Suppressor macrophage (primary cell): ENCODE measurements around the gene ADCY2.
A peak's percentile ranks its signal among the peaks of the same experiment; 100 is the strongest.

Experiments used
- DNase-seq, 4 experiments: peaks; one replicate each; pipeline ENCODE4 v3.0.0-alpha.2; 2020 to 2022

Gene ADCY2

DNA sequence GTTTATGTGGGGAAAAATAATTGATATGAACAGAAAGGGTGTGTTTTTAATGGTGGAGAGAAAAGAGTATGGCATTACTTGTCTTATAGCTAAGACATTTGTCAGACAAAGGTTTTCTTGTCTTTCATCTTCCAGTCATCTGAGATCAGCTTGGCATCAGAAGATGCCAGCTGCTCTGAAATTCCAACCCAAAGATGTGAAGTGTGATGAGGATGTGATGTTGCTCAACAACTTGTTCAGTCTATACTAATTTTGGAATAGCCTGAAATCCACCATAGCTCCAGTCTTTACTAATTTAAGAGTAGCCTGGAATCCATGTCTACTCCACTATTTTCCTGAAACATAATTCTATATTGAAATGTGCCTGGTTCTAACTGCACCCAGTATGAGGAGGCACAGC, 272.7 kb downstream of the ADCY2 start:
- DNase-seq: no peak

DNA sequence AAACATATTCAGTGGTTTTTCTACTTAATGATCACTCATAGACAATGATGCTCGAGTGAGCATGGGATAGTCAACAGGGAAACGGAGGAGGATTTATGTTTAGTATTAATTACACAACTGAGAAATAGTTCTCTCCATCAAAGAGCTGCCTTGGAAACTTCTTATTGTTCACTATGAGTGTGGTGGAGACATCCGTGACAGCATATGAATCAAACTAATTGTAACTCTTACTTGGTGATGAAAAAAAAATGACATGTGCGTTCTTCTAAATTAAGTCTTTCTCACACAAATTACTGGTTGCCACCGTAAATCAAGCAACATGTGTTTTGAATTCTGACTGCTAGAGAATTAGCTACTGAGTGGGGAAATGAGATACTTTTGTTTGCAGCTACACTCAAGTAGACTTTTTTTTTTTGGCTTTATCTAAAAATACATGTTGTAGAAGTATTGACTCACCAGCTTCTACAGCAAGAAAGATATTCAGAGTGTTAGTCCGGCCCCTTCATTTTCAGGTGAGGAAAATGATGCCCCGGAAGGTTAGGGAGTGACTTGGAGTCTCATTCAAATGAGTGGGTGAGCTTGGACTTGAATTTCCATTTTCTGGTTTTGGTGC, 275.5 kb downstream of the ADCY2 start:
- no peak for DNase-seq

DNA sequence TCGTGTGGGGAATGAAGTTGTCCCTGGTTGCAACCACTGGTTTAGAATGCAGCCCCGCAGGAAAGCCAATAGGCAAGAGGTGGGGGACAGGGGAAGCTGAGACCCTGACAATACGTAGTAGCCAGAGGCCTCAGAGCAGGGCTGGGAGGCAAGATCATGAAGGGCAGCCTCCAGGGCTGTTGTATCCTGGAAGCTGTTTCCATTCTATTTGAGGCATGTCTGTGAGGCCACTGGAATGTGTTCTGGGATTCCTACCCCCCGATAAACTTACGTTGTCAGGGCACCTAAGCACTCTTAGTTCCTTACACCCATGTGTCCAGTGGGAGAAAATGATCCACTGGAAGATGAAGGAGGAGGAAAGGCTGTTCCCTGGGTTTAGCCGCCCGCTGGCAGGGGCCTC, 277.7 kb downstream of the ADCY2 start:
- no peak for DNase-seq

DNA sequence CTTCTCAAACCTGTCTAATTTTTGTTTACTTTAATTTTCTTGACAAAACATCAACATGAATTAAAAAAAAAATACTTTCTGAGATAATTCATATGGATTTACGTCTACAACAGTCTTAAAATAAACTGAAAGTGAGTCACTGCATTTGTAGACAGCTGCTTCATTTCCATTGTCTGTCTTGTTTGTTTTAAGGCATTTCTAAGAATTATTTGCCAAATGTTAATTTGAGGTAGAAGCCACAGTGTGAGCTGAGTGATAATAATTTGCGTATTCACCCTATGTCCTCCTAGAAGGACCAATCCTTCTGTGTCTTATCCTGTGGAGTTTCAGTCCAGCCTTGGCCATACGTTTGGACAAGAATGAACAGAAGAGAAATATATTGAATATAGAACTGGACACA, 280.5 kb downstream of the ADCY2 start:
- no peak for DNase-seq

DNA sequence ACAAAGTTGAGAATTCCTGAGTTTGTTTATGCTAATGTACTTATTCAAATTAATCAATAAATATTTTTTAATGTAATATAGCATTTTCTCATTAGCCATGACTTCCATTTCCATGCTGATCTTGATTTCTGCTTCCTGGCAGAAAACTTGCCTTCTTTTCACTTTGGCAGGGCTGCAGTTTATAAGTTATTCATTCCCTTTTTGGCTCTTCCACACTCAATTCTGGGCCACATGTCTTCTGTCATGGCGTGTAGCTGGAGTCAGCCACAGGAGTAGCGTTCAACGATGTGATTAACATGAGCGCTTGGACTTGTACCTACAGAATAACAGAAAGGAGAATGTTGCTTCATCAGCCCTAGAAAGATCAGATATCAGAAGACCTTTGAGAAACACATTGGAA, 282.1 kb downstream of the ADCY2 start:
- DNase-seq: no peak

DNA sequence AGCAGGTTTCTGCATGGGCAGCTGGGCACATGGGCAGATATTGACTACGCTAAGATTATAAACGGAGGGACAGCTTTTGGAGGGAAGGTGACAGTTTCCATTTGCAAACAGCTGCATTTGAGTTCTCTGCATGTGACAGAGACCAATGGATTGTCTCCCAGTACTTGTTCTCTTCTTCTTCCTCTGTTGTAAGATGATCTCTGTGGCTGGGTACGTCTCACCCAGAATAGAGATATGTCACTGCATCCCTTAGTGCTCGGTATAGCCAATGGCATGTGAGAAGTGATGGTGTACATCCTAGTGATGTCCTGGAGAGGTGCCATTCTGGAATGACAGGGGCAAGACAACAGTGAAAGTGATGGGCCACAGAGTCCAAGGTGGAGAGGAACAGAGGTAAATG, 283.7 kb downstream of the ADCY2 start:
- DNase-seq: no peak

DNA sequence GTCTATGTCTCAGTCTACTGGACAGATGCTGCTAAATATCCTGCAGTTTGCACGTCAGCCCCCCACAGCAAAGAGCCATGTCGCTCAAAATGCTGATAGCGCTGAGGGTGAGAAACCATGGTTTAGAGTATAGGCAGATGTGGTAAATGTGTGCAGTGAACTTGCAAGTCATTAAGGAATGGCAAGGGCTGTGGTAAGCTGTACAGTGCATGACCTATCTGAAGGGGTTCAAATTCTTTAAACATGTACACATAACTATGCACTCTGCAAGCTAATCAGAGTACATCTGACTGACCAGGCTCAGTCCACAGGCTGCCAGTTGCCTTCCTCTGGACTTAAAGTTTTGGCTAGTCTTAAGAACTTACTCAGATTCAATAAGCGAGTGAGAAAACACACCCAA, 284.3 kb downstream of the ADCY2 start:
- DNase-seq: no peak

DNA sequence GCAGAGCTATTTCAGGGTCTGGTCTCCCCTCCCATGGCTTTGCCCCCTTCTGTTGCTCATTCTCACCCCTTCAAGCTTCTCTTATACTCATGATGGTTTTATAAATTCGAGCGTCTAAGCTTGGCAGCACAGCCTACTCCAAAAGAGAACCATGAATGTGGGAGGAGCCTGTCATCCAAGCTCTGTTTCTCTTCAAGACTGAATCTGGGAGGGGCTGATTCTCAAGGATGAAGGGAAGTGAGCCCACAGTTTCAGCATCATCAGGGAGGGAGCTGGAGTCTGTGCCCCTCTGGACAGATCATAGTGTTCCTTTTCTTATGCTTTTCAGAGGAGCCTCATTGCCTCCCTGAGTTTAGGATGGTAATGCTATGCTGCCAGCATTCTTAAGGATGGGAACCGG, 286.4 kb downstream of the ADCY2 start:
- no peak for DNase-seq

DNA sequence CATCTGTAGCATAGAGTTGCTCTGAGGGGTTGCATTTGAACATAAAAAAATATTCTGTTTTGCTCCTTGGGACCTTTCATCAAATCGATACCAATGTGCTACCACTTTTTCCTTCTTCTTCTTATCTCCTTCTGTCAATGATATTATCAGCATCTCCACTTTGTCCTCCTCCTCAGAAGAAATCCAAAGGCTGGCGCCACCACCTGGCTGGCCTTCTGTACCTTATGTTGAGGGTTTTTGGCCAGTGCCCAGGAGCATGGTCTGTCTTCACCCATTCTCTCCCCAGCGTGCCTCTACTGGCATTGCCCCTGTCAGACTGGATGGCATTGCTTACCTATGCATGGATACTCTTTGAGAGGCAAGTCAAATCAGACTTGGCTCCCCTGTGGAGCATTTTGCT, 287.8 kb downstream of the ADCY2 start:
- no peak for DNase-seq

DNA sequence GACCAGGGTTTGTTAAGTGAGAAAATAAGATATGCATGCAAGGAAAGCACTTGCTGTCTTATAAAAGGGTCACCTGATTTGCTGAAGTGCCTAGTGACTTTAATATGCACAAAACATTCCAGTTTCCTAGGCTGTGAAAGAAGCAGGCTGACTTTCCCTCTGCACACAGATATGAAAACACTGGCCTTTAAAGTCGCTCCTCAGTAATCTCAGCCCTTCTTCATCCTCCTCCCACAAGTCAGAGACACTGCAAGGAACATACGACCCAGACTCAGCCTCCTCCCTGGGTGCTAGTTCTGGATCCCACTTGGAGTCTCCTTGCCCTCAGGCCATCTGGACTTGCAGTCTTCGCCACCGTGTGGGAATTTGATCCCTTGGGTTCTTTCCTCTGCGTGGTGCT, 288.9 kb downstream of the ADCY2 start:
- no peak for DNase-seq

DNA sequence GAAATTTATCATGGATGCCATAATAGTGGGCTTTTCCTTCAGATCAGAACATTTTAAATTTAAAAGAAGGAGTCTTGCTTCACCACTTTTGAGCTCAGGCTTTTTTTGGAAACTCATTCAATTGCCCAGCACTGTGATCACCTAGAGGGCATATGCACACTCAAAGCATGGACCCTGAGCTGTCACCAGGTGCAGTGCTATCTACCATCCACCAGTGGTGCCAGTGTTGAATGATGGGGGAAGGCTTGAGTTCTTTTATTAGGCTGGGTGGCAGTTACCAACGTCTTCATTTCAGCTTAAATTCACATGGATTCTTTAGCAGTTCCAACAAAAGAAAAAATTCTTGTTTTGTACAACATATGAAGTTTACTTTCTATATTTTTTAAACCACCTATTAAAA, 290.9 kb downstream of the ADCY2 start:
- DNase-seq: no peak

DNA sequence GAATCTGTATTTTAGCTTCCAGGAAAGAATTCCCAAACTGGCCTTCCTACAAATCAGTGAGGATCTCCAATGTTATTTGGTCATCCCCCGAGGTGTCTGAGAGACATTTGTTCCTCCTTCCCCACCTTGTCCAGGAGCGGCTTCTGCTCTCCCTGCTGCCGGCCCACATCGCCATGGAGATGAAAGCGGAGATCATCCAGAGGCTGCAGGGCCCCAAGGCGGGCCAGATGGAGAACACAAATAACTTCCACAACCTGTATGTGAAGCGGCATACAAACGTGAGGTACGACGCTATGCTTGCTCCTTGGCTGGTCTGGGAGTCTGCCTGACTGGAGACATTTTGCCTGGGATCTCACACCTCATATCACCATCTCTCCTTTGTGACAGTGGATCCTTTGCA, 294.6 kb downstream of the ADCY2 start:
- no peak for DNase-seq

DNA sequence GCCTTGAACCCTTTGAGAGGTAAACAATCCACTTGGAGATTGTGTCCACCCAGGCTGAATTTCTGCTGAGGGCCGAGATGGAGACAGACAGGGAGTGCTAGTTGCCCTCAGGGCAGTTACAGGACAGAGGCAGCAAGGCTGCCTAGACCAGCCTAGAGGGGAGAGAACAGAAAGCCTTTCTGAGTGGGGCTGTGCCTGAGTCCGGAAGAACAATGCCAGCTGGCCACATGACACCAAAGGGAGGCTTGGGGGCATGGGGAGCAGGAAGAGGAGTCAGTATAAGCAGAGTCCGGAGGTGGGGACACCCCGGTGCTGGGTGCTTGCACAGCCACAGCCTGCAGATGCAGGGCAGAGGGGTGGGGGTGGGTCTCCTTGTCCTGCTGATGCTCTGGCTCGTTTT, 309.3 kb downstream of the ADCY2 start:
- no peak for DNase-seq

DNA sequence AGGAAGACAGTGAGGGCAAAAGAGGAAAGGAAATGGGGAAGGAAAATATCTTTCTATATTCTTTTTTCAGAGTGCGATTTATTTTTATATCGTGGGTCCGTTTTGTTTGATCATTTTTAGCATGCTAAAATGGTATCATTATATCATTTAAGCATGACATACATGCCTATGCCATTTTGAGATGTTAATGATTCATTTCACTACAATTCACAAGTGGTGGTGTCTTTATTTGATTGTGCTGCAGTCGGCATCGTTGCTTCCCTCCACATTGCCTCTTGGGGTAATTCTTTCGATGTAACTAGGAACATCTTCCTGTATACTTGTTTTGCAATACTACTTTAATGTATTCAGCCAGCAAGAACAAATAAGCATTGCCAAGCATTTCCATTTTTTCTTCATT, 309.8 kb downstream of the ADCY2 start:
- no peak for DNase-seq

DNA sequence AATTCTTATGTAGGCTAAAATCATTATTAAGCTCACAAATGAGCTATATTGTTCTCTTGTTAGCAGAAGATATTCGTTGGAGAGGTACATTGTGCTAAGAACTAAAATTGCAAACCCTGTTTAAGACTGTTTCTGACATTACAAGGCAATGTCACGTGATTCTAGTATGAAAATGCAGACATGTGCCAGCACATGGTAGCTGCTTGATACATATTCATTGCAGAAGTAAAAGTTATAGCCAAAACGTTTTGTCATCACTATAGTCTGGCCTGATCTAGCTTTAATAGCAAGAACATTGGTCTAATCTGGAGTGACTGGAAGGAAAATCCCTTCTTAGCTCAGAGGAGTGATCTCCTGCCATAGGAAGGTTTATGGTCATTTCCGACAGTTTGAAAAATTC, 310.3 kb downstream of the ADCY2 start:
- DNase-seq: no peak

DNA sequence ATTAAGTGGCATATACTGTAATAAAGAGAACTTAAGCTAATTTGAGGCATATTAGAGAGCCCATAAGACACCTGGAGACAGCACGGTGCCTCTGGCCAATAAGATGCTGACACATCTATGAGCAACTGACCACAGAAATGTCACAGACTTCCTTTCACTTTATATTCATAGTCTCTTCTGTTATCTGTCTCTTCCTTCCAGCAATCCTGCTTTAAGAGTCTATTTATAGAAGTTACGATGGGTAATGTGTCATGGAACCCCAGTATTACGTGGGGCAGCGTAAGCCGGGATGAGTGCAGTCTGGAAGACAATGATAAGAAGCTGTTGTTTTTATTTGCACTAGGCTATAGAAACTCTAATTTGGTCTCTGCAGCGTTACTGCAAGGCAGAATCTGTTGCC, 318.2 kb downstream of the ADCY2 start:
- DNase-seq: no peak

DNA sequence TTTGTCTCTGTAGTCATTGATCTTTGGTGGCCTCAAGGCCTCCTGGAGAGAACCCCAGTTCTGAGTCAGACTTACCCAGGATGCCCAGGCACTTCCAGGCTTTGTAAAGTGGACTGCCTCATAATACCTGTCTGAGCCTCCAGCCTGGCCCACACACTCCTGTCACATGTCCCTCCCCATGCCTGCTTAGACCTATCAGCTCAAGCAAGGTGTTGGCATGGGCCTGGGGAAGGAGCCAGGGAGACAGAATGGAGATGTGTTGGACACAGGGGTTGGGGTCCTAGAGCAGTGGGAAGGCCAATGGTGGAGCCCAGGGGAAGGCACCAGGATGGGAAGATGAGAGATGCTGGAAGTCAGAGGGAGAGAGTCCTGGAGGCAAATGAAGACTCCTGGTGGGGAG, 318.8 kb downstream of the ADCY2 start:
- DNase-seq: no peak

DNA sequence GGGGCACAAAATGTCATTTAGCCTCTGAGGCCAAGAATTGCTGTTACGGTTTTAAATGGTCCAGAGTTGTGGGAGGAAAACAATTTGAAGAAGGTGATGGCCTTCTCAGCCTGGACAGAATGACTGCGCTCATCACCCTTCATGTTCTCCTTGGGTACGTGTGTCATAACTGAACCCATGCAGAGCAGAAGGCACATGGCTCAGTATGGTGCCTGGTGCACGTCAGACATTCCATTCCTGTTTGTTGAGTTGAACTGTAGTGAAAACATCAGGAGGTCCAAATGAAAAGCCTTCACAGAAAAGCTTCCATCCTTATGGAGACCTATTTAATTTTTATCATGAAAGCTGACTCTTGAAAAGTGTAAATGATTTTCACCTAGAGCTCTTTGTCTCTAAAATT, 321.8 kb downstream of the ADCY2 start:
- no peak for DNase-seq

DNA sequence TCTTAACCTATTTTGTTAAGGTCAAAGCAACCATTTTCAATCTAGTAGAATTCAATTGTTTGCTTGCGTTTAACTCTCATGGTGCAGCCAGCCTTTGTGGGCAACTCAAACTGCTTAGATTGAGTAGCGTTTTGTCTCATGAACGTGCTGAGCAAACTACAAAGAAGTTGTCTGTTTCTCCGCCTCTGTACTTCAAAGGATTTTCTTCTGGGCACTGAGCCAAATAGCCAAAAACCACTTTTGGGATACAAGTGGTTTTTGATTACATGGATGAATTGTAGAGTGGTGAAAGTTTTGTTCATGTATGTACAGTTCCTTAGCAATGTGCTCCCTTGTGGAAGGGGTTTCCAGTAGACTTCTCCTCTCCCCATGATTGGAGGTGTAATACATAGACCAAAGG, 332.1 kb downstream of the ADCY2 start:
- no peak for DNase-seq

DNA sequence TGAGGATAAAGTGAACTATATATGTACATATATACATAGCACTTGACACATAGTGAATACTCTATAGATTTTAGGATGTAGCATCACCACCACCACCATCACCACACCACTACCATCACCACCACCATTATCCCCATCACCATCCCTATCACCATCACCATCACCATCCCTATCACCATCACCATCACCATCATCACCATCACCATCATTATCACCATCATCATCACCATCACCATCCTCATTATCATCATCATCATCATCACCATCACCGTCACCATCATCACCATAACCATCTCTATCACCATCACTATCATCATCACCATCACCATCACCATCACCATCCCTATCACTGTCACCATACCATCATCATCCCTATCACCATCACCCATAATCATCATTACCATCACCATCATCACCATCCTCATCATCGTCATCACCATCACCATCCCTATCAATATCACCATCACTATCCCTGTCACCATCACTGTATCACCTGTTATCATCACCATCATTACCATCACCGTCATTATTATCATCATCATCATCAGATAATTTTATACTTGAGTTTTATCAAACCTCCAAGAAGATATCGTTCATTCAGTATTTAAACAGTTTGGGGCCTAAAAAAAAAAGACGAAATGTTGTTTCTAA, 345.6 kb downstream of the ADCY2 start:
- no peak for DNase-seq

DNA sequence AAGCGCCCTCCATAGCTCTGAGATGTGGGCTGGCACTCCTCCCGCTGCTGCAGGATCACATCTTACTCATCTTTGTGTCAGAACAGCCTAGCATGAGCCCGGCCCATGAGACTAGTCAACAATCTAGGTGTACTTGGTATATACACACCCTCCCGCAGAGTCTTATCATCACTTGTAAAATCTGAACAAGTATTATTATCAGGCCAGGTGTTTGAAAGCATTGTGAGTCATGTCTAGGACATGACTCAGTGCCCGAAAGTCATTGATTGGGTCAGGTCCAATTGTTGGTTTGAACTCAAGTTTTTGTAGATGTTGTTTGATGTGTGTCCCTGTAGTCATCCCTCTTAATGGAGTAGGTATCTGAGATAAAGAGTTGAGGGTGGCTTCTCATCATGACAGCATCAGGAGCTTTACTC, 346.3 kb downstream of the ADCY2 start:
- no peak for DNase-seq

DNA sequence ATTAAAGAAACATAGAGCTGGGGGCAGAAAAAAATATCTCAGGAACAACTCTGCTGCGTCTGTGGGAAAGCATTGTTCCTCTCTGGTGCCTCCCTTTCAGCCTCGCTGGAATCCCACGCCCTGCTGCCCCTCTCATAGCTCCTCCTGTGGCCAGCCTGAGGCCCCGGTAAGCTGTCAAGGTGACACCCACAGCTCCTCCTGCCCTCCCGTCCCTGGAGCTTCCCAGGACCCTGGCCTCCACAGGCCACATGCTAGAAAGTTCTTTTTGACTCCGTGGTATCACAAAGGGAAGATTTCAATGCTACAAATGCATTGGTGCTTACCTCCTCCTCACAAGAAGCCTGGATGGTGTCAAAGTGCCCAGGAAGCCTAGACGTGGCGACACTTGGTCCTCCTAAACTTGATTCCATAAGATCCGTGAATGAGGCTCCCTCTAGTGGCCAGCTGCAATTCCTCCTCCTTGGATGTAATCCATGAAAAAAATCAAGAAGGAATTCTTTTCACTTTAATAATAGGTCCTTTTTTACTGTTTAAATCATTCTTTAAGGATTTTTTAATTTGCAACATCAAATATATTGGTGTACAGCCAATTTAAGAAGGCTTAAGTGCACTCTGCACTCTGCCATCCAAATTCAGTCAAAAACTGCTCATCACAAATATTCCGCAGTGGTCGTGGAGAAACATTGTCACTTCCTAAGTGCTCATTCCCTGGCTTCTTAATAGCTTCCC, 350.1 kb downstream of the ADCY2 start:
- DNase-seq: peak; percentile 74 to 88 (median 84)

DNA sequence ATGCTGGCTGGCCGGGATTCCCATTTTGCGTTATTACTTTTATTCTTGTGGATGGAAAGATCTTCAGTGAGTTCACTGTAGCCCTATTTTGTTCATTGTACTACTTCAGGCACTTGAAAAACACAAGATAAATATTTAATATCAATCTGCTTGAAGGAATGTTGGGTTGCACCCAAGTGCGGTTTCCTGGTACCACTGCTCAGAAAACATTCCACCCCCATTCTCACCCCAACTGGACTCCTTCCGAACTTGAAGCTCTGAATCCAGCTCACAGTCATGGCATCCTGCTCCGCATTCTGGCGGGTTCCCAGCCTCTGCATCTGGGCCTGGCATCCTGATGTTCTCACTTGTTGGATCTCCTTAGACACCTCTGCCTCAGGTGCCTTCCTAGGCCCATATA, 351.8 kb downstream of the ADCY2 start:
- no peak for DNase-seq

DNA sequence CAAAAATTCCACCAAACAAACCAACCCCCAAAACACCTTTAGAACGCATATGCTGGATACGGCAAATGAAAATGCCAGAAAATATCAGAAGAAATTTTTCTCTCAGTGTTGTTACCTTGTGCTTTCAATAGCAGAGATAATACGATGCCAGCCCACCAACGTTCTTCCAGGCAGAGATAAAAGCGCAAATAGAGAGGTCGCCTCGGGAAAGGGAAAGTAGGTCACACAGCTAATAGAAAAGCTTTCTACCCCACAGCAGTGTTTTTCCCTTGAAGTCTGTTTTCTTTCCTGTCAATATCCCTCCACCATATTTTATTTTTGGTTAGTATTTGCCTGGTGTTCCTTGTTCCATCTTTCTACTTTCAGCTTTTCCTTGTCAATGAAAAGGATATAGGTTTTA, 353.7 kb downstream of the ADCY2 start:
- no peak for DNase-seq
